ENCODE data around the gene EML1.
"Not testable (repeated sequence)": the region's sequence is repeated elsewhere in the genome, so short reads cannot be mapped to it uniquely, and the experiment has no call there.

EML1 gene

DNA sequence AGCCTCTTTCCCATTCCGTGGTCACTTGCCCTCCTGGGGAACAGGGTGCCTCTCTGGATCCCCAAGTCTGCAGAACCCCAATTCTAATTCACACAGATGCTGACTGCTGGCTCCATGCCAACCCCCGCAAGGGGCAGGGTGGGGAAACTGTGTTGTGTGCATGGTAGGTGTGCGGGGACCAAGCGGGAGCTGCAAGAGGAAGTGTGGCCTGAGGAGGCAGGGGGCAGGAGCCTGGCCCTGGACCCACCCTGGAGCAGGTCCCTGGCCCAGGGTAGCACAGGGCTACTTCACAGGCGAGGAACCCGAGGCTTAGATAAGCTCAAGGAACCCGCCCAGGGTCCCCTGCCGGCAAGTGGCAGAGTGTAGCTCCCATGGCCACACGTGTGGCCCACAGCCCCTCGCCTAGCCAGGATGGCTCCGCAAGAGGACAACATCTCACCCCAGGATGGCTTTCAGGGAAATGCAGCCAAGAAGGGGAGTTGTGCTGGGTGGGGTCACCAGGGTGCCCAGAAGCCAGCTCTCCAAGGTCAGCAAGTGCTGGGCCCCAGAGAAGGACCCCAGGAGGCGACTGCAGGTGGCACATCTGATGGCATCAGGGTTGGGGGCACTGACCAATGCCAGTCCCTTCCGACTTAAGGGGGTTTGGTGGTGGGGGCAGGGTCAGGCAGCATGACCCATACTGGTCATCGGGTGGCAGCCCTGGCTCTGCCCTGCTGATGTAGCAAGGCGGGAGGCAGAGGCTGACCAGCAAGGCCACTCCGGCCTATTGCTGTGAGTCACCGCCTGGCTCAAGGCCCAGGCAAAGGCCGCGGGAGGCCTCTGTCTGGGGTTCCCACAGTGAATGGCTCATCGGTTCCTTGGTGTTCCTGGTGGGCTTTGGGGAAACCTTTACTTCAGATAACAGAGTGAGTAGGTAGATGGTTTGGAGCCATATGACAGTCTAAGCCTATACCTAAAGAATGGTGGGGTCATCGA lies 37.3 kb upstream of the EML1 start:
- DNase-seq (ENCODE audit: extremely low read depth in 1 of 2, low read depth in 1 of 2), result no peak

DNA sequence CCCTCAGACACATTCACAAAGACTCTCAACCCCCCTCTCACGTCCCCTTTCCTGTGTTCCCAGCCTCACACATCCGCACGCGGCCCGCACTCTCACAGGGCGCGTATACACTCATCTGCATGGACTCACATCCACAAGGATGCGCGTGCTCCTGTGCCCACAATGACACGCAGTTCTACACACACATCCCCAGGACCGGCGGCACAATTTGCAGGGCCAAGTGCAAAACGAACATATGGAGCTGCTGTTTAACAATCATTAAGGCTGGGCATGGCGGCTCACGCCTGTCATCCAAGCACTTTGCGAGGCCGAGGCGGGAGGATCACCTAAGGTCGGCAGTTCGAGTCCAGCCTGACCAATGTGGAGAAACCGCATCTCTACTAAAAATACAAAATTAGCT lies 36.4 kb upstream of the EML1 start:
- no peak for DNase-seq (ENCODE audit: extremely low read depth in 1 of 2, low read depth in 1 of 2)

DNA sequence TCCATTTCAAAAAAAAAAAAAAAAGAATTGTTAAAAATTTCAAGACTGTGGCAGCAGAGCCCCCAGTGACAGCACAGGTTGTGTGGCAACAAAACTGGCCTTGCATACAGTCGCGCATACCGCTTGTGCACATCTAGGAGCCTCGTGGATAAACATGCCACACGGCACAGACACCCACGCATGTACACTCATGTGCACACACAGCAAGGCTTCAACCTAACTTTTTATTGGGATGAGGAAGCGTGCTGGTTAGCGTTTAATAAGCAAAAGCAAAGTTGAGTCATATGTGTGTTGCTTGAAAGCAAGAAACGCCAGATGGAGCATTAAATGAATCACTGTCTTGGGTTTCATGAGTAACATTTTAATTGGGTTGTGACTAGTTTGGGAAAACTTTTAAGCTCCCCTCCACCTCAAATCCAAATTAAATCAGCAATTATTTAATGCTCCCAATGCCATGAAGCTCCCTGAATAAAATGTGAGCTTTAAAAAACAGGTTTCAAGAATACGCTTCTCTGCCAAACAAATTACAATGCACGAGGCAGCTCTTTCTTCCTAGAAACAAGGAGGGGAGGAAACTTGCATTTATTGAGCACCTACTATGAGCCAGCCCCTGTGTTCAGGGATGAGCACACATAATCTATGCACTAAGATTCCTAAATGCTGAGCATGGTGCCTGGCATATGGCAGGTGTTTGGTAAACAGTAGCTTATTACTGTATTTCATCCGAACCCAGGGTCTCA lies 35.7 kb upstream of the EML1 start:
- no peak for DNase-seq (ENCODE audit: extremely low read depth in 1 of 2, low read depth in 1 of 2)

DNA sequence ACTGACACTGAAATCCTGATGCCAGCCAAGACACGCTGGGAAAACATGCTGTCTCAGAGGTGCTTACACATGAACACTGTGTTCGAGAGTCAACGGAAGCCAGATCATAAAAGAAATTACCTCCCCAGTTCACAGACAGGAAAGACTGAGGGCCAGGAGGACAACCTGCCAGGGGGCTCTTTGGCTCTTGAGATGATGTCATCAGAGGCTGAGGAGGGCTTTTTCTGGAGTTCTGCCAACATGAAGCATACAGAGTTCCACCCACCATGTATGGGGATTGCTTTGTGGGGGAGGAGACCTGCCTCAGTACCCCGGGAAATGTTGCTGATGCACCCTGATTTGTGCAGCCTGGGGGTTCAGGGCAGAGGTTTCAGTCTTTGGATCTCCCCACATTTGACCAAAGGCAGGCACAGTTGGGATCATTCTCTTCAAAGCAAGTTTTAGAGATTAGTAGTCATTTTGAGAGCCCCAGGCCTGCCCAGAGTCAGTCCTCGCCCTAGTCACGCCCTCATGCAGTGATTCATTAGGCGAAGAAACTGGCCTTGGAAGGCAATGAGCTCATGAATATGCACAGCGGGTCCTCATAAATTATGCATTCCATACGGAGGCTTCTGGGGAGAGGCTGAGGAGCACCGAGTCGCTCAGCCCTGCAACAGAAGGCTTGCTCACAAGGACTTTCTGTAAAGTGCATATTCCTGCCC lies 34.9 kb upstream of the EML1 start:
- DNase-seq (ENCODE audit: extremely low read depth in 1 of 2, low read depth in 1 of 2), result no peak

DNA sequence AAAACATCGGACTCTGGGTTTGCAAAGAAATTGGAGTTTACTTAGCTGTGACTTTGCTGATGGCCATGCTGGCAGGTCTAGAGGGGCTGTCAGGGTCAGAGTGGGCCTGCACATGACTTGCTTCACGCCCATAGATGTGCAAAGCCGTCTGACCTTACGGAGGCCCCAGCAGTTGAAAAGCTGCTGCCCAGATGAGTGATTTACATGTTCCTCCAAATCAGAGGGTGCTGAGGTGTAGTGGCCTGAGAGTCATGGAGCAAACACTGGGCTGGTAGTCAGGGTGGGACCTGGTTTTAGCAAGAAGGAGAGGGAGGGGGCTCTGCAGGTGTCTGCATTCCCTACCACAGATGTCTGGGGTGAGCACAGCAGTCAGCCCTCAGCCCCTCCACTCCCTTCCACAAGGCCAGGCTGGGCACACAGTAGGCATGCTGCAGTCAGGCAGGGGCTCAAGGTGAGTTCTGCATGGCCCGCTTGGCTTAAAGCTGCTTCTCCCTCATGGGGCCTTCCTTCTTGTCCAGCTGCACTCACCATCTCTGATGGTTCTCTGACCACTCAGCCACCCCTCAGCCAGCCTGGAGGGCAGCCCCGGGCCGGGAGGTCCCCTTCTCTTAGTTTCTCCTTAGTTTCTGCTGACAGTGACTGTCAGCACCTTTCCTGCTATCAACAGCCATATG lies 34.2 kb upstream of the EML1 start:
- DNase-seq (ENCODE audit: extremely low read depth in 1 of 2, low read depth in 1 of 2), result no peak

DNA sequence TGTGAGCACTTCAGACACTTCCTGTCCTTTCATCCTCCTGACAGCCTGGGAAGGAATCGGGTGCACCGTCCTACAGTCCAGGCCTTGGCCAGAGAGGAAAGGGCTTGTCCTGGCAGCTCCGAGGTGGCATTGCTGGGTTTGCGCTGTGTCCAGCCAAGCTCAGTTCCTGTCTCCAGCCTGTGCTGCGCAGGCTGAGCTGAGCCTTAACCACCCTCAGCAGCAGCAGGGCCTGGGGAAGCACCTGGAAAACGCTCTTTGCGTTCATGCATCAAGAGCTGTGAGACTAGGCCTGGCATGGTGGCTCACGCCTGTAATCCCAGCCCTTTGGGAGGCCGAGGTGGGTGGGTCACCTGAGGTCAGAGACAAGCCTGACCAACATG lies 33.7 kb upstream of the EML1 start:
- DNase-seq (ENCODE audit: extremely low read depth in 1 of 2, low read depth in 1 of 2), result no peak

DNA sequence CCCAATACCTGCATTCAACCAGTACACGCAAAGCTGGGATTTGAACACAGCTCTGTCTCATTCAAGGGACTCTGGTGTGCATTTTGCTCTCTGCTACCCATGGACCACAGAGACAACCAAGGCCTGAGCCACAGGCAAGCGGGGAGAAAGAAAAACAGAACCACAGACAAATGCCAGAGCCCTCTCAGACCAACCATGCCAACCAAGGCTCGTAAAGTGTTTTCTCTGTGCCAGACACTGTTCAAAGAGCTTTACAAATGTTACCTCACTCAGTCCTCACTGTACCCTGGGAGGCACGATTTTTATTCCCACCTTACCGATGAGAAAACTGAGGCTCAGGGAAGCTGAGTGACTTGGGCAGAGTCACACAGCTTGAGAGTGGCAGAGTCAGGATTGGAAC lies 32.4 kb upstream of the EML1 start:
- no peak for DNase-seq (ENCODE audit: extremely low read depth in 1 of 2, low read depth in 1 of 2)

DNA sequence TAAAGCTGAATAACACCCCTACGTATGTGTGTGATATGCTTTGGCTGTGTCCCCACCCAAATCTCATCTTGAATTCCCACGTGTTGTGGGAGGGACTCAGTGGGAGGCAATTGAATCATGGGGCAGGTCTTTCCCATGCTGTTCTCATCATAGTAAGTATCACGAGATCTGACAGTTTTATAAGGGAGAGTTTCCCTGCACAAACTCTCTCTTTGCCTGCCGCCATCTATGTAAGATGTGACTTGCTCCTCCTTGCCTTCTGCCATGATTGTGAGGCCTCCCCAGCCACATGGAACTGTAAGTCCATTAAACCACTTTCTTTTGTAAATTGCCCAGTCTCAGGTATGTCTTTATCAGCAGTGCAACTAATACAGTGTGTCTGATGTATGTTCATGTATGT lies 30.3 kb upstream of the EML1 start:
- not testable (repeated sequence) for DNase-seq (ENCODE audit: extremely low read depth in 1 of 2, low read depth in 1 of 2)

DNA sequence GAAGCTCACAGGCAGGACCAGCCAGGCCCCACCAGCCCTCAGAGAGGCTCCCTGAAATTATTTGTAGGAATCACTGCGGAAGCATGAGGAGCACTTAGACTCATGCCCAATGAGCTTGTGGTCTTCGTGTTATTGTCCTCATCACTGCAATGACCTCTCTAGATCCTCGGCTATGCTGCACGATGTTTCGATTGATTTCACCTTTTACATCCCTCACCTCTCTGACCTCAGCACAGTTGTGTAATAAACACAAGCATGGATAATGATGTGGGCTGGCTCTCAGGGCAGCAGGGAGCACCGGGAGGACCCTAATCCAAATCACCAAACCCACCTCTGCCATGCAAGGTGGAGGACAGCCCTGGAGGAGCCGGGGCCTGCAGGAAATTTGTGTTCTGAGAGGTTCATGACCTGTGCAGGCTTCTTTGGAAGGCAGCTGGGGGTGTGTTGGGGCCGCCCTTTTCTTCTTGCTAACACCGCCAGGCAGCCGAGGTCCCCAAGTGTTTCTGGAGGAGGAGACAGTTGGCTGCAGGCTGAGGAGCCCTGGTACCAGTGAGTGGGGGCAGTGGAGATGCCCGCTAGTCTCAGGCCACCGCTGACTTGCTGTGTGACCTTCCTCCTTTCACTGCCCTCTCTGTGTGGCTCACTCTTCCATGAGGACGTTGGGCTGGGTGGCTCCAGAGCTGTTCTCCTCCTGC lies 29.5 kb upstream of the EML1 start:
- no peak for DNase-seq (ENCODE audit: extremely low read depth in 1 of 2, low read depth in 1 of 2)

DNA sequence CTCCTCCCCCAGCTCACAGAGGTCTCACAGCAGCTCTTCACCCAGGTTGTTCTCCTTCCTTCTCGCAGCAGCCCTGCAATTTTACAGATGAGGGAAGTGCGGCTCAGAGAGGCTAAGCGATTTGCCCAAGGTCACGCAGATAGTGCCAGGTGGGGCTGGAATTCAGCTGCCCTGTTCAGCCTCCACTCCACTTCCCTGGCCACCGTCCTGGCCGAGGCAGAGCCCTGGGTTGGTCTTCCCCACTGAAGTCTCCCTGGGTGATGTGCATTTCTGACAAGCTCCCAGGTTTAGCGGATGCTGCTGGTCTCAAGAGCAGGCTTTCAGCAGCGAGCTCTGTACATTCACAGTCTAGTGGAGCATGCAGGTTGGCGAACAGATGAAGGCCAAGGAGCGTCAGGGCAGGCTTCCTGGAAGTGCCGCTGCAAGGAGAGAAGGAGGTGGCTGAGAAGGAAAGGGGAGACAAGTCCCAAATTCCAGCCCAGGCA lies 28.9 kb upstream of the EML1 start:
- no peak for DNase-seq (ENCODE audit: extremely low read depth in 1 of 2, low read depth in 1 of 2)

DNA sequence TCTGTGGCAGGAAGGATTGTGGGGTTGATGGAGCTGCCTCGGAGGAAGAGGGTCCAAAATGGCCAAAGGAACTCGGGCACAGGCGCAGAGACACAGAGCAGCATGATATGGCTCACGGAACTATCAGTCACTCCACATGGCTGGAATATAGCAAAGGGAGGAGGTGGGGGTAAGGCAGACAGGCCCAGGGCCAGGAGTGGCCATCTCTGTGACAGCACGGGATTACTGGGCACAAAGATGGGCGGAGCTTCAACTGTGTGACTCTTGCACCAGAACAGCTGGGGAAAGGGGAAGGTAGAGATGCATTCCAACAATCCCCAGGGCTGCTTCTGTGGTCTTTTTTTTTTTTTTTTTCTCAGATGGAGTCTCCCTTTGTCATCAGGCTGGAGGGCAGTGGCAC lies 24.8 kb upstream of the EML1 start:
- no peak for DNase-seq (ENCODE audit: extremely low read depth in 1 of 2, low read depth in 1 of 2)

DNA sequence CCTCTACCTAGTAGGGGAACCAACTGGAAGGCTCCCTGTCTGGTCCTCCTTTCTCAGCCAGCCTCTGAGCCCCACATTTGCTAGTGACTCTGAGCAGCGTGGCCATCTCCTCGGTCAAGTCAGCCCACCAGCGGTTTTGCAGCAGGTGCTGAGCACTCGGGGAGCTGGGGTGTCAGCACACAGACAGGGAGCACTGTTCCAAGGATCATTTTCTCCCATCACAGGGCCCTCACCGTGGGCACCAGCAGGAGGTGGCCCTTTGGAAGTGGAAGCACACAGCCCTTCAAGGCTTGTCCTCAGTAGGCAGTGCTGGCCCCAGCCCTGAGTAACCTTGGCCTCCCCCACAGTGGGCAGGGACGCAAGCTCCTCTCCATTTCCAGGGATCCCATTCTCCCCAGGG lies 24.1 kb upstream of the EML1 start:
- DNase-seq (ENCODE audit: extremely low read depth in 1 of 2, low read depth in 1 of 2), result no peak

DNA sequence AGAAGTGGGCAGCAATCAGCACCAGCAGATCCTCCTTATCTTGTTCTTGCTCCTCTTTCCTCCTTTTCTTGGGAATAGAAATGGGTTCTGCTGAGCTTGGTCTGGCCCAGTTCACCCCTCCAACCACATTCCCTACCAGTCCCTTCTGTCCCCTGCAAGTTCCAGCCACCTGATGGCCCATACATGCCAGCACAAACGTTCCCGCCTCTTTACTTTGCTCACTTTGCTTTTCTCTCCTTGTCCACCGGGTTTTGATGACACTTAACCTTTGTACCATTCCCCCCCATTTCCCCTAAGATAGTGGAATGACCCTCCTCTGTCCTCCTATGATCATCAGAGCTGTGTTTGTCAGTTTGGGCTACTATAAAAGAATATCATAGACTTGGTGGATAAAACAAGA lies 23.4 kb upstream of the EML1 start:
- no peak for DNase-seq (ENCODE audit: extremely low read depth in 1 of 2, low read depth in 1 of 2)

DNA sequence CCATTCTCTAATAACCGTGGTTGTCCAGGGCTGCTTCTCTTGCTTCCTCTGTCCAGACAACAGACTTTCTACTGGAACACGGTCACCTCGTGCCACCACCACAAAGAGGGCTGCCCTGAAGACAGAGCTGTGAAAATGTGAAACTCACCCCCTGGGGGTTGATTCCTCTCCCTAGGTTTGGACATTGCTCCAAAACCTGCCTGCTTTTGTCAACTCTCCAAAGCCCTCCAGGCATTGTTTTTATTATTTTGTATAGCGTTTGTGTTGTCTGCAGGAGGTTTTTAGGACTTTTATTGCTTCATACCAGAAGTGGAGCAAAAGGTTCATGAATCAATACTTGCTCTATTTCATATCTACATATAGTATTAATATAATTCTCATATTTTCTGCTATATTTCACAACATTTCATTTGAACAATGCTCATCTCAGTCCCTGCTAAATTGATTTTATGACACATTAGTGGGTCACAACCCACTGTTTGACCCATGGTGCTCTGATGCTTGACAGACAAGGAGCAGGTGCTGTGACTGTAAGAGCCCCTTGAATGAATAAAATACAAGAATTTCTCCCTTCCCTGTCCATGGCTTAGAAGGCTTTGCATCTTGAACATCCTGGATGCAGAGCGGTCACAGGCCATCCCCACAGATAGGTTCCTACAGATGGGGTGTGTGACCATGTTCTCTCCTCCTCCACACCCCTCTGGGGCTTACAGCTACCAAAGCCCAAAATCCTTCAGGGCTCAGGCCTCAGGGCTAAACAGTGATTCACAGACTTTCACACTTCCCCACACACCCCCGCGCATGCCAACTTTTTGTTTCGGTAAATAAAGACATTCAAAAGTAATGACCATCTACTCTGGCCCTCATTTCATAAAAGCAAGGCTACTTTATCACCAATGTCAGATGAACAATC lies 20.6 kb upstream of the EML1 start:
- no peak for DNase-seq (ENCODE audit: extremely low read depth in 1 of 2, low read depth in 1 of 2)

DNA sequence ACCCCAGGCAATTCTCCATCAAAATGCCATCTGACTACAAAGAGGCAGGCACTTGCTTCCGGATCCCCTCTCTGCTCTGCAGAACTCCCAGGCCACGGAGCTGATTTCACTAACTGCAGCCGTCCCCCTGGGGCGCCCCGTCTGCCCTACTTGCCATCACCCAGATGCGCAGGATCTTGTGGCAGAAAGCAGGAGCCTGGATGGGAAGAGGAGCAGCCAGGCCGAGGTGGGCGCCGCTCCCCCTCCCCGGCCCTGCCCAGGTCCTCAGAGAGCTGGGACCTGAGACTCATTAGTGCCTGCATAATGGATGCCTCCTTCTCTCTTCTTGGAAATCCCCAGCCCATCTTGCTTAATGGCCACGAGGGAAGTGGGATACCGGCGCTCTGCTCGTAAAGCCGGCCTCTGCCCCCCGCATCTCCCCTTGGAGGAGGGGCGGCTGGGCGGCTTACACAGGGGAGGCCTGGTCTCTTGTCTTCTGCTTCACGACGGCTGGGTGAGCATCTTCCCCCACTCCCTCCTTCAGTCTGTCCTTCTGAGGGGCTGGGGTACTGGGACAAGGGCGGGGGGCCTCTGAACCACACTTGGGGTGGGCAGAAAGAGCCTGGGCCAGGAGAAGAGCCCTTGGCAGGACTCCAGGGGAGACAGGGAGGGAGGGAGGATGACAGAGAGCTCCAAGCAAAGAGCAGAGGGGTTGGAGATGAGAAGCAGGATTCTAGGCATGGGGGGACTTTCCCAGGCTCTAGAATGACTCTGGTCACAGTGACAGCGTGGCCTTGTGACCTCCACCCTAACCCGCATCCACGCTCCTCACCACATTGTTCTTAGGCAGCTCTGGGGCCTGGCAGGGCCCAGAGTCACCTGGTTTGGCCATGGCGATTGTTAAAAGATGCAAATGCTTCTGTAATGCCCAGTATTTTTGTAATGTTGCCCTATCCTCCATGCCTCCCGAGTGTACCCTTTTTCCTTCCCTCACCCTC lies 19.4 kb upstream of the EML1 start:
- DNase-seq (ENCODE audit: extremely low read depth in 1 of 2, low read depth in 1 of 2), result no peak

DNA sequence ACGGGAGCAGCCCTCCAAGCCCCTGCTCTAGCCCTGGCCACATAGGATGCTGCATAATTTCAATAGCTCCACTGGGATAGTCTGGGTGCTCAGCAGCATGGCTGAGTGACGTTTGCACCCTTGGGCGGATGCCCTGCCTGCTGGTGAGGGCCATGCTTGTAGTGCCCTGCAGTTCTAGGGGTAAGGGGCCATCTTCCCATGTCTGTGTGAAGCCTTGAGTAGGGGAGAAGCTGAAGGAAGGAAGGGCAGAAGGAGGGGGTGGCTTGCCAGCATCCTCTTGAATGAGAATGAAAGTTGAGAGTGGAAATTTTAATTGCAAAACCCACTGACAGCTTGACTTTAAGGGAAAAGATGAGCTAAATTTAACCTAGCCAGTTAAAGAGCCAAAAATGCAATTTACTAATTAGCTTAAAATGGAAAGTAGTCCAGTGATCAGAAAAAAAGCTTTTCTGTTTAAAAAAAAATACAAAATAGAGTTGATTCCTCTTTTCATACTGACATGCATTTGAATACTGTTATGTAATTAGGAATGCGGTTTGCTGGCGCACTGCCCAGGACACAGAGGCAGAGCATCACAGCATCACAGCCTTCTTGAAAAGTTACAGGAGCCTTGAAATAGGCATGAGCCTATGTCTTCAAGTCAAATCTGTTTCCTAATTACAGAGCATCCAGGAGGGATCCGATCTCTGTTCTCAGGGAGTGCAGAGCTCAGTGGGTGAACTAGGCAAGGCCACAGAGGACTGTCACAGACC lies 18.5 kb upstream of the EML1 start:
- no peak for DNase-seq (ENCODE audit: extremely low read depth in 1 of 2, low read depth in 1 of 2)

DNA sequence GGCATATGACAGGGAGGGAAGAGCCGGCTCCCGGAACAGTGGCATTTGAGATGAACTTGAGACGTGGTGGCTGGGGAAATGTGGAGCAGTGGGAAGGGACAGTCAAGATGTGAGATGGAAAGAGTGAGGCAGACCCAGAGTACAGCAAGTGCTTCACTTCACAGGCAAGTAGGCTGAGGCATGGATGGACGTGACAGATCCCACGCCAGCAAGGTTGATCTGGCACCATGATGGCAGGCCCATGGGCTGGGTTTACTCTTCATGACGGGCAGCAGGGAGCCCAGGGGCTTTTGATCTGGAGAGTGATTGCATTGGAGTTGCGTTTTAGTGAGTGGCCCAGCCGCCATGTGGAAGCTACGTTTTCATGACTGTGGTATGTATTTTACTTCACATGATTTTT lies 17.9 kb upstream of the EML1 start:
- no peak for DNase-seq (ENCODE audit: extremely low read depth in 1 of 2, low read depth in 1 of 2)
